H4 (cell line): ENCODE measurements around the gene EFHC1. TPM values are rescaled to one million over a fixed set of nuclear protein-coding genes. Genes with fewer than 3 reads are reported as not detected.
"Not testable (repeated sequence)": the region's sequence is repeated elsewhere in the genome, so short reads cannot be mapped to it uniquely, and the experiment has no call there.

Experiments
- DNase-seq: peaks from one replicate; pipeline ENCODE4 v3.0.0-alpha.2; 2015; ENCODE audit warnings: low spot score
- total RNA-seq: library from RNA; depleted of rRNA; stranded (reverse); fragments of >200 nt; shearing (Covaris generic); gene quantifications from 2 replicates; pipeline ENCODE4 v1.2.3, GENCODE V29; 2014

EFHC1 gene
- total RNA-seq, 1 experiment from 2014 or later = 35.9 TPM

- DNase-seq = no peak
These were observed 18.8 kb downstream of the EFHC1 start for GRCh38 chr6:52438926-52439325.

GRCh38 chr6:52454556-52454955 is 34.4 kb downstream of the EFHC1 start:
- peak; percentile 57 for DNase-seq

GRCh38 chr6:52457096-52457495 is 37.0 kb downstream of the EFHC1 start:
- no peak for DNase-seq

GRCh38 chr6:52461194-52461593 is 41.1 kb downstream of the EFHC1 start:
- not testable (repeated sequence) for DNase-seq

- no peak for DNase-seq
These were observed 54.0 kb downstream of the EFHC1 start for GRCh38 chr6:52474173-52474572.

GRCh38 chr6:52475307-52475706 is 55.2 kb downstream of the EFHC1 start:
- no peak for DNase-seq

- peak; percentile 74 for DNase-seq
These were observed 62.9 kb downstream of the EFHC1 start for GRCh38 chr6:52482903-52483670.

- no peak for DNase-seq
These were observed 63.5 kb downstream of the EFHC1 start for GRCh38 chr6:52483671-52484003.

- DNase-seq = no peak
These were observed 69.7 kb downstream of the EFHC1 start for GRCh38 chr6:52489881-52490280.

GRCh38 chr6:52491203-52492069 is 71.3 kb downstream of the EFHC1 start:
- DNase-seq = no peak

GRCh38 chr6:52493669-52494068 is 73.5 kb downstream of the EFHC1 start:
- no peak for DNase-seq

- DNase-seq = no peak
These were observed 74.3 kb downstream of the EFHC1 start for GRCh38 chr6:52494298-52495072.

- no peak for DNase-seq
These were observed 75.8 kb downstream of the EFHC1 start for GRCh38 chr6:52495922-52496321.

- DNase-seq = no peak
These were observed 76.5 kb downstream of the EFHC1 start for GRCh38 chr6:52496631-52497030.

- no peak for DNase-seq
These were observed 77.7 kb downstream of the EFHC1 start for GRCh38 chr6:52497652-52498408.

GRCh38 chr6:52498538-52499017 is 78.4 kb downstream of the EFHC1 start:
- no peak for DNase-seq

- no peak for DNase-seq
These were observed 78.9 kb downstream of the EFHC1 start for GRCh38 chr6:52499026-52499425.

GRCh38 chr6:52499681-52500236 is 79.6 kb downstream of the EFHC1 start:
- DNase-seq = no peak

- DNase-seq = no peak
These were observed 80.3 kb downstream of the EFHC1 start for GRCh38 chr6:52500238-52501129.
